ENCODE data around the gene RAP1GAP2. TPM values are rescaled to one million over a fixed set of nuclear protein-coding genes. Genes with fewer than 3 reads are reported as not detected.

RAP1GAP2 gene
- total and polyA plus RNA-seq, 8 donors: 11.8 to 92.4 (median 31.0) TPM

- Histone ChIP-seq H3K27me3 (no peaks in the 10 kb centered on the region), H3K9me3 (no peaks in the 10 kb centered on the region), H3K4me3 (no peak overlapping the region), H3K4me1 (no peaks in the 10 kb centered on the region), H3K36me3 (no peaks in the 10 kb centered on the region), H3K27ac (no peak overlapping the region)
- intact Hi-C loops (cut with DNase I; ENCODE audit: low total_unique reads): no loop called here
- DNase-seq: no peak
- WGBS, 5 donors: 85 to 92% (median 90%) methylated on average over 24 to 30 of the region's 30 CpGs
- TF ChIP-seq POLR2A (IDR thresholded peaks at IDR 0.05) (no peak), CTCF (IDR thresholded peaks at IDR 0.05) (no peak), POLR2AphosphoS5 (IDR thresholded peaks at IDR 0.05) (no peak), EP300 (IDR thresholded peaks at IDR 0.05) (no peak)
Observed at GRCh38 chr17:2808367-2809335, 12.4 kb downstream of the RAP1GAP2 start.

GRCh38 chr17:2809337-2809736 is 13.1 kb downstream of the RAP1GAP2 start:
- no peak overlapping the region for H3K27ac ChIP-seq
- H3K36me3 ChIP-seq: no peaks in the 10 kb centered on the region
- no peak overlapping the region for H3K4me3 ChIP-seq
- intact Hi-C loops (cut with DNase I; ENCODE audit: low total_unique reads): no loop called here
- DNase-seq: no peak
- peaks cover 0 to 5% (median 0%) of the 10 kb centered on the region in 4 donors for H3K4me1 ChIP-seq
- no peaks in the 10 kb centered on the region for H3K27me3 ChIP-seq
- H3K9me3 ChIP-seq: no peaks in the 10 kb centered on the region
- WGBS, 5 donors: 92 to 94% (median 94%) methylated on average over 9 to 14 of the region's 14 CpGs
- TF ChIP-seq POLR2A (IDR thresholded peaks at IDR 0.05) (no peak), POLR2AphosphoS5 (IDR thresholded peaks at IDR 0.05) (no peak), EP300 (IDR thresholded peaks at IDR 0.05) (no peak), CTCF (IDR thresholded peaks at IDR 0.05) (no peak)

GRCh38 chr17:2814049-2814448 is 17.8 kb downstream of the RAP1GAP2 start:
- no peaks in the 10 kb centered on the region for H3K9me3 ChIP-seq
- peak overlapping the region in 1 of 5 donors; percentile 46 for H3K27ac ChIP-seq
- intact Hi-C loops (cut with DNase I; ENCODE audit: low total_unique reads): no loop called here
- no peaks in the 10 kb centered on the region for H3K36me3 ChIP-seq
- H3K4me3 ChIP-seq: peak overlapping the region in 2 of 4 donors; percentile 20 to 35
- TF ChIP-seq POLR2AphosphoS5 (IDR thresholded peaks at IDR 0.05) (no peak), CTCF (IDR thresholded peaks at IDR 0.05) (no peak), EP300 (IDR thresholded peaks at IDR 0.05) (no peak), POLR2A (IDR thresholded peaks at IDR 0.05) (no peak)
- H3K4me1 ChIP-seq: peaks cover 0 to 24% (median 8%) of the 10 kb centered on the region in 4 donors
- 48 to 67% (median 61%) methylated on average over 5 of the region's 5 CpGs for WGBS, 5 donors
- peaks cover 0 to 14% (median 0%) of the 10 kb centered on the region in 3 donors for H3K27me3 ChIP-seq
- no peak for DNase-seq

- H3K4me1 ChIP-seq: peaks cover 0 to 24% (median 8%) of the 10 kb centered on the region in 4 donors
- 49 to 60% (median 56%) methylated on average over 22 to 27 of the region's 27 CpGs for WGBS, 5 donors
- intact Hi-C loops (cut with DNase I; ENCODE audit: low total_unique reads): no loop called here
- peak overlapping the region in 1 of 5 donors; percentile 46 for H3K27ac ChIP-seq
- TF ChIP-seq POLR2AphosphoS5 (IDR thresholded peaks at IDR 0.05) (no peak), POLR2A (IDR thresholded peaks at IDR 0.05) (no peak), CTCF (IDR thresholded peaks at IDR 0.05) (no peak), EP300 (IDR thresholded peaks at IDR 0.05) (no peak)
- no peaks in the 10 kb centered on the region for H3K36me3 ChIP-seq
- peak in 1 of 2 donors; percentile 76 for DNase-seq
- peaks cover 0 to 19% (median 0%) of the 10 kb centered on the region in 3 donors for H3K27me3 ChIP-seq
- H3K9me3 ChIP-seq: no peaks in the 10 kb centered on the region
- H3K4me3 ChIP-seq: peak overlapping the region in 2 of 4 donors; percentile 20 to 35
Observed at GRCh38 chr17:2814481-2815341, 18.5 kb downstream of the RAP1GAP2 start.
